HG03280 (cell line): ENCODE data around the gene CDKN1B.
A peak's percentile ranks its signal among the peaks of the same experiment; 100 is the strongest.

ENCODE experiments used
- ATAC-seq: cut with Tn5 transposase; IDR thresholded peaks from one replicate; pipeline ENCODE4 v1.9.1; 2021; ENCODE audit warnings: mild to moderate bottlenecking, moderate library complexity; ENCODE audit not compliant: unreplicated experiment

CDKN1B gene

DNA sequence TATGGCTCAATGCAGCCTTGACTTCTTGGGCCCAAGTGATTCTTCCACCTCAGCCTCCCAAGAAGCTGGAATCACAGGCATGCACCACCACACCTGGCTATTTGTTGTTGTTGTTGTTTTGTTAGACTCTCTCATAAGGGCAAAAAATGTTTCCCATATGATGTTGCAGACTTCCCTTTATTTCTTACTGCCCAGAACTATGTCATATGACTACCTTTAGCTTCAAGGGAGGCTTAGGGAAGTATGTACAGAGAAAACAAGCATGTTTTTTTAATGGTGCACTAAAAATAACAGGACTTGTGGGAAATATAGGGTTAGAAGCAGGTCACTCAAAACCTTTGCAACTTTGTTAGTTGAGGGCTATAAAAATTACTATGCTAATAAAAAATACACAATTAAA lies 16.9 kb upstream of the CDKN1B start:
- ATAC-seq, result no peak

GRCh38 chr12:12701457-12701856 lies 15.7 kb upstream of the CDKN1B start:
- no peak for ATAC-seq

- ATAC-seq, result peak; percentile 61
Observed at GRCh38 chr12:12704593-12705230, 12.5 kb upstream of the CDKN1B start.

- ATAC-seq, result no peak
Observed at GRCh38 chr12:12705838-12706520, 11.2 kb upstream of the CDKN1B start.

GRCh38 chr12:12713932-12714275 lies 3.3 kb upstream of the CDKN1B start:
- ATAC-seq, result no peak

DNA sequence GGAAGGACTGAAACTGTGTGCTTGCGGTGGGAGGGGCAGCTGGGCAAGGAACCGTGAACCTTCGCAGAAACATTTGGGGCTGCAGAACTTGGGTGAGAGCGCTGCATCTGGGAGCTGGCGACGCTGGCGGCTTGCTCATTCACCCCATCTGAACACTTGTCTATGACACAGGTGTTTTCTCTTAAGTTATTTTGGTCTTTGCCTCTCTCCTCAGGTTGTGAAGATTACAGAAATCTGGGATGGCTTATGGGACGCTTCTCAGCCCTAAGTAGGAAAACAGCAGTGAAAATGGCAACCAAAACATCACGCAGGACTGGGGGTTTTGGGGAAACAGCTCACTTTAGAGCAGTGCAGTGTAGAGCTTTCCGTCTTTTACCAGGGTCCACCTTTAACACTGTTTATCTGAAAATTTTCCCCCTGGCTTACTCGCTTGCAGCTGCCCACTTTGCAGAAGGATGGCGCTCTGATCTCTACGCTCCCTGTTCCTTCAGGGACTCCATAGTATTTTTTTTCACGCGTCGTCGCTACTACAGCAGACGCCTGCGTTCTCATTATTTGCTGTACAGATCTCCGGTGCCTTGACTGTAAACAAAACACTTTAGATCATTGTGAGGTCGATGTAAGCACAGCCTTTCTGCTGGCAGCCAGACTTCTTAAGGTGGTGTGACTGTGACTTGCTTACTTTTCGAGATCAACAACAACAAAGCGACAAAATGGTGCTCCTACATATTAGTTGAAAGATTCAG lies 2.7 kb upstream of the CDKN1B start:
- no peak for ATAC-seq

- no peak for ATAC-seq
Observed at GRCh38 chr12:12715128-12715458, 2.1 kb upstream of the CDKN1B start.

GRCh38 chr12:12715459-12716150 lies 1.6 kb upstream of the CDKN1B start:
- ATAC-seq, result peak; percentile 18

DNA sequence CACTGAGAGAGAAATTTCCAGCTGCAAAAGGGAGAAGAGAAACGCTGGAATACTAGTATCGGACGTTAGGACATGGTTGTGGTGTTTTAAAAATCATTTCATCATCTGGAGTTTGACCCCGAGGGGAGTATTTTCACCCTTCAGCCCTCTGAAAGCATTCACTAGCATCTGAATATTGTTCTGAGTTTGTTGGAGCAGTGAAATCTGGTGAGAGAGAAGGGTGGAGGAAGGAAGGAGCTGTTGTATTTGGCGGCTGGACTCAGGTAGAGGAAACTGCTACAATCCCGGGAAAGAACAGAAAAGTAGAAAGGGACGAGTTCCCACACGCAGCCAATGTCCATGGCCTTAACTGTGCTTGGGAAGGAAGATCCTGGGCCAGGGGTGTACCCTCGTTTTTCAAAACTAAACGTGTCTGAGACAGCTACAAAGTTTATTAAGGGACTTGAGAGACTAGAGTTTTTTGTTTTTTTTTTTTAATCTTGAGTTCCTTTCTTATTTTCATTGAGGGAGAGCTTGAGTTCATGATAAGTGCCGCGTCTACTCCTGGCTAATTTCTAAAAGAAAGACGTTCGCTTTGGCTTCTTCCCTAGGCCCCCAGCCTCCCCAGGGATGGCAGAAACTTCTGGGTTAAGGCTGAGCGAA lies 896 bp upstream of the CDKN1B start:
- ATAC-seq, result no peak

DNA sequence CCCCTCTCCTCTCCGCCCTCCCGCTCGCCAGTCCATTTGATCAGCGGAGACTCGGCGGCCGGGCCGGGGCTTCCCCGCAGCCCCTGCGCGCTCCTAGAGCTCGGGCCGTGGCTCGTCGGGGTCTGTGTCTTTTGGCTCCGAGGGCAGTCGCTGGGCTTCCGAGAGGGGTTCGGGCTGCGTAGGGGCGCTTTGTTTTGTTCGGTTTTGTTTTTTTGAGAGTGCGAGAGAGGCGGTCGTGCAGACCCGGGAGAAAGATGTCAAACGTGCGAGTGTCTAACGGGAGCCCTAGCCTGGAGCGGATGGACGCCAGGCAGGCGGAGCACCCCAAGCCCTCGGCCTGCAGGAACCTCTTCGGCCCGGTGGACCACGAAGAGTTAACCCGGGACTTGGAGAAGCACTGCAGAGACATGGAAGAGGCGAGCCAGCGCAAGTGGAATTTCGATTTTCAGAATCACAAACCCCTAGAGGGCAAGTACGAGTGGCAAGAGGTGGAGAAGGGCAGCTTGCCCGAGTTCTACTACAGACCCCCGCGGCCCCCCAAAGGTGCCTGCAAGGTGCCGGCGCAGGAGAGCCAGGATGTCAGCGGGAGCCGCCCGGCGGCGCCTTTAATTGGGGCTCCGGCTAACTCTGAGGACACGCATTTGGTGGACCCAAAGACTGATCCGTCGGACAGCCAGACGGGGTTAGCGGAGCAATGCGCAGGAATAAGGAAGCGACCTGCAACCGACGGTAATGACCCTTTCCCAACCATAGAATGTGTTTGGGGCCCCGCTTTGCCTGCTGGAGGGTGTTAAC lies 615 bp downstream of the CDKN1B start:
- ATAC-seq, result peak; percentile 2

GRCh38 chr12:12718381-12718759 lies 1.2 kb downstream of the CDKN1B start:
- no peak for ATAC-seq

DNA sequence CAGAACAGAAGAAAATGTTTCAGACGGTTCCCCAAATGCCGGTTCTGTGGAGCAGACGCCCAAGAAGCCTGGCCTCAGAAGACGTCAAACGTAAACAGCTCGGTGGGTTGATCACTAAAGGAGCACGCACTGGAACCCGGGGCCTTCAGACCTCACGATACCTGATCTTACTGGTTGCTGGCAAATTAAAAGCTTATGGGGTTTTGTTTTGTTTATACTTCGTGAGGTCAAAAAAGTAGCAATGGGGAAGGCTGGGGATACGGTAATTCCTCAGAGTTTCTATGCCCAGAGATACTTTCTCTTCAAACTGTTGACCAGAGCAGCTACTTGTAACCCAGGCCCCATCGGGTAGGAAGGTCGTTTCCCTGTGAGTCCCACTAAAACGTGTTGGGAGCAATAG lies 1.7 kb downstream of the CDKN1B start:
- no peak for ATAC-seq

GRCh38 chr12:12719496-12719895 lies 2.3 kb downstream of the CDKN1B start:
- ATAC-seq, result peak; percentile 20

DNA sequence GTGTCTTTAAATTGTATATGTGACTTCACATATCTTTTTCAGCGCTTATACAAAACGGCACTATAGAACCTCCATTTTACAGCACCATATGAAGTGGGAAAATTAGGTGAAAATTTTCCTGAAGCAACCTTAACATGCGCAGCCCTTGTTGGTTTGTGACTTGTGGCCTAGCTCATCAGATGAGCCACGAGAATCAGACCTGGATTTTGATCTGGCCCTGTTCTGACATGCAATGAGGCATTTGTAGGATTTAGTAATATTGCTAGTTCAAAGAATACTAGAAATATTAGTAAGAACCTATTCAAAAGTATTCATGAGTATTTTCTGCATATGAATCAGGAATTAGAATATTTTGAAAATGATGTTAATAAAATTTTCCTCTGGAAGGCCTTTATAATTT lies 2.9 kb downstream of the CDKN1B start:
- no peak for ATAC-seq

DNA sequence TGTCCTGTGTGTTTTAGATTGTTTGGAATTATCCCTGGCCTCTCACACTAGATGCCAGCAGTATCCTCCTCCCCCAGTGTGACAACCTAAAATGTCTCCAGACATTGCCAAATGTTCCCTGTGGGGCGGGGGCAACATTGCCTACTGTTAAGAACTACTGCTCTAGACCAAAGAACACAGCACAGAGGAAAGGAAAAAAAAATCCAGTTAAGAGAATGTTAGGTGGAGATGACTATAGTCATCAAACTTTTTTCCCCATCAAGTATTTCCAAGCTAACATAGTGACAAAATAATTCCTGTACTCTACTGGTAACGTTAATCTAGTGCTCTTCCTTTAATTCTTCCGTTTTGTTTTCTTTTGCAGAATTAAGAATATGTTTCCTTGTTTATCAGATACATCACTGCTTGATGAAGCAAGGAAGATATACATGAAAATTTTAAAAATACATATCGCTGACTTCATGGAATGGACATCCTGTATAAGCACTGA lies 3.5 kb downstream of the CDKN1B start:
- ATAC-seq, result no peak

- no peak for ATAC-seq
Observed at GRCh38 chr12:12721176-12721751, 4.1 kb downstream of the CDKN1B start.

- ATAC-seq, result no peak
Observed at GRCh38 chr12:12721814-12722434, 4.8 kb downstream of the CDKN1B start.

- ATAC-seq, result no peak
Observed at GRCh38 chr12:12722435-12723148, 5.4 kb downstream of the CDKN1B start.

DNA sequence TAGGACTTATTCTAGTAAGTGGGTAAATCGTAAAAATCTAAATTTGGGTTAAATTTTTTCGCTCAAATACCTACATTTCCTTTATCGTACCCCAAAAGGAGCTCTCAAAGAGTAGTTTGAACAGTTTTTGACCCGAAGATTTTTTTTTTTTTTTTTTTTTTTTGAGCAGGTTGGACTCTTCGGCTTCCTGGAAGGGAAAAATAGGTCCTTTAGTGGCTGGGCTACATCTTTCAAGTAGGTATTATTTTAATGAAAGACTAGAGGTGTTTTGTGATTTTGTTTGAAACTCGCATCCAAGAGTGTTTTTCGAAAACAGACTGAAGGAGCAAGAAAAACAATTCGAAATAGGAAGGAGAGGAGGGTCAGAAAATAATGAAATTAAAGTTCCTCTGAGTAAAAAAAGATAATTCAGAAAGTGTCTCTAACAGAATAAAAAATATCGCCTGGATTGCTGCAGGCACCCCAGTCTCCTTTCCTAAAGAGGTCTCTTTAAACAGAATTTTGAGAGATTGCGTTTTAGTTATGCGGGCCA lies 6.0 kb downstream of the CDKN1B start:
- ATAC-seq, result no peak
